GM19240 (cell line): Measurements from ENCODE around the gene SFRP2.
A peak's percentile ranks its signal among the peaks of the same experiment; 100 is the strongest.

Experiments used
- DNase-seq: peaks from one replicate; pipeline ENCODE4 v3.0.0; 2011; ENCODE audit warnings: low spot score; ENCODE audit not compliant: insufficient read length

SFRP2 gene

GRCh38 chr4:153773236-153773690, 15.6 kb downstream of the SFRP2 start:
- no peak for DNase-seq

GRCh38 chr4:153771046-153771445, 17.8 kb downstream of the SFRP2 start:
- no peak for DNase-seq

DNA sequence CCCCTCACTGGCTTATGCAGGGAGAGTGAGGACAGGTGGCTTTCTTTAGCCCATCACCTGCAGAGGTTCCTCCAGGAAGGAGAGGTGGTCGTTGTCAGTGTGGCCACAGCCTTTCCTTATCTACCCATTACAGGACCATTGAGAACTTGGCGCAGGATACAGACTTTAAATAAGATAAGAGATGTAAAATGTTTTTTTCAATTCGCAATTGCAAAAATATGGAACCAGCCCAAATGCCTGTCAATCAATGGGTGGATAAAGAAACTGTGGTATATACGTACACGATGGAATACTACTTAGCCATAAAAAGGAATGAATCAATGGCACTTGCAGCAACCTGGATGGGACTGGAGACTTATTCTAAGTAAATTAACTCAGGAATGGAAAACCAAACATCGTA, 22.1 kb downstream of the SFRP2 start:
- DNase-seq: no peak

- DNase-seq: no peak
Observed at GRCh38 chr4:153765894-153766293, 23.0 kb downstream of the SFRP2 start.

DNA sequence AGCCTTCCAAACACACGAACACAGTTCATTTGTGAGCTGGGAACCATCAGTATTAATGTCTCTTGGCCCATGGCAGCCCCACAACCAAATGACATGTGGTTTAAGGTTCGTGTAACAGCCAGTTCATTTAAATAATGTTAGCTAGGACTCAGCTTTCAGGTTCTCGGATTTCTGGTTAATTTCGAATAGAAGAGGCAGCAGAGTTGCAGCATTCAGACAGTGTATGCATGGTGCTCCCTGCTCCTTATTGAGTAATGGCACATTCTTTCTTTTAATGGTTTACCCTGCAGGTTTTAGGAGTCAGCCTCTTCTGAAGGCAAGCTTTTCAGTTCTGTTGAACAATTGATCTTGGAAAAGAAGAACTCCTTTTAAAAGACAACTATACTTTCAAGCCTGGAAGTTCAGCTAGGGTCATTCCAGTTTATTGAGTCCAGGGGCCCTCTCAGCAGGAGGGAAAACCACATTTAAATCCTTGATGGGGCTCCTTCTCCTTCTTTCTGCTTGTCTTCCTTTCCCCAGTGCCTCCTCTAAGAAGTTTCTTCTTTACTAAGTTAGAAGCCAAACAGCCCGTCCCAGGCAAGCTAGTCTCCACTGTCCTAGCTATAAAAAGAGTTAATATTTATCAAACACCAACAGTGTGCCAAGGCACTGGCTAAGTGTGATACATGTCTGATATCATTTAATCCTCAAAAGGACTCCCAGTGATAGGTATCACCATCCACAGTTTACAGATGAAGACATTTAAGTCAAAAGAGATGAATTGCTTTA, 24.1 kb downstream of the SFRP2 start:
- no peak for DNase-seq

- DNase-seq: no peak
Observed at GRCh38 chr4:153763404-153763803, 25.5 kb downstream of the SFRP2 start.

GRCh38 chr4:153759407-153760316, 29.2 kb downstream of the SFRP2 start, which contains the start of gene RNF175:
Gene RNF175, minus strand, starts transcription at chr4:153760024. Its CDS starts 162 bp downstream, at chr4:153759862.
- no peak for DNase-seq

- DNase-seq: no peak
Observed at GRCh38 chr4:153758688-153759406, 30.0 kb downstream of the SFRP2 start.

DNA sequence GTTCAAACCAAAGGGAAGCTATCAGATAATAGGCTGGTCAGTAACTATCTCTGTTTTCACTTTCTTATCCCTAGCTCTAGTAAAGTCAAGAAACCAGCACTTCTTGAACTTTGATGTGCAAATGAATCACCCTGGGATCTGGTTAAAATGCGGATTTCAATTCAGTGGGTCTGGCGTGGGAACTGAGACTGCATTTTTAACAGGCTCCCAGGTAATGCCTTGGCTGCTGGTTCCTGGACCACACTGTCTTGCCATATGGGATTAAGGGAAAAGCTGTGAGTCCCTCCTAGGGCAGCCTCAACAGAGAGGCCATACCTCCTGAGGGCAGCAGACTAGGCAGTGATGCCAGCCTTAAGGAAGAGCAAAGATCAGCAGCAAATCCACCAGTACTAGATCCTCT, 30.7 kb downstream of the SFRP2 start:
- no peak for DNase-seq

- no peak for DNase-seq
Observed at GRCh38 chr4:153757407-153757806, 31.5 kb downstream of the SFRP2 start.

GRCh38 chr4:153755186-153755585, 33.7 kb downstream of the SFRP2 start:
- no peak for DNase-seq

GRCh38 chr4:153750197-153750817, 38.6 kb downstream of the SFRP2 start:
- DNase-seq: peak; percentile 55

GRCh38 chr4:153748378-153748777, 40.5 kb downstream of the SFRP2 start:
- DNase-seq: no peak

- DNase-seq: no peak
Observed at GRCh38 chr4:153747406-153747955, 41.4 kb downstream of the SFRP2 start.

DNA sequence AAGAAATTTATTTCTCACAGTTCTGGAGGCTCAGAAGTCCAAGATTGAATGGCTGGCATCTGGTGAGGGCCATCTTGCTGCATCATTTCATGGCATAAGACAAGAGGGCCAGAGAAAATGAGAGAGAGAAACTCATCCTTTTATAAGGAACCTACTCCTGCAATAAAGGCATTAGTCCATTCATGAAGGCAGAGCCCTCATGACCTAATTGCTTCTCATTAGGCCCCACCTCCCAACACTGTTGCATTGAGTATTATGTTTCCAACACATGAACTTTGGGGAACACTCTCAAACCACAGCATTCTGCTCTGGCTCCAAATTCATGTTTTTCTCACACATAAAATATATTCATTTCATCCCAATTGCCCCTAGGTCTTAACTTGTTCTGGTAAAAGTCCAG, 43.2 kb downstream of the SFRP2 start:
- no peak for DNase-seq

- no peak for DNase-seq
Observed at GRCh38 chr4:153741541-153741940, 47.3 kb downstream of the SFRP2 start.

- DNase-seq: no peak
Observed at GRCh38 chr4:153735906-153736461, 52.9 kb downstream of the SFRP2 start.

GRCh38 chr4:153733751-153734448, 55.0 kb downstream of the SFRP2 start:
- DNase-seq: no peak

GRCh38 chr4:153731239-153731638, 57.6 kb downstream of the SFRP2 start:
- no peak for DNase-seq
